NCI-H524 treated with DMSO at 0.1 percent for 48 hours (cell line): ENCODE data around the gene CYLD.

Source experiments
- DNase-seq: peaks from one replicate; lab custom pipeline; 2025; lab: John Stamatoyannopoulos, UW

The CYLD gene

DNA sequence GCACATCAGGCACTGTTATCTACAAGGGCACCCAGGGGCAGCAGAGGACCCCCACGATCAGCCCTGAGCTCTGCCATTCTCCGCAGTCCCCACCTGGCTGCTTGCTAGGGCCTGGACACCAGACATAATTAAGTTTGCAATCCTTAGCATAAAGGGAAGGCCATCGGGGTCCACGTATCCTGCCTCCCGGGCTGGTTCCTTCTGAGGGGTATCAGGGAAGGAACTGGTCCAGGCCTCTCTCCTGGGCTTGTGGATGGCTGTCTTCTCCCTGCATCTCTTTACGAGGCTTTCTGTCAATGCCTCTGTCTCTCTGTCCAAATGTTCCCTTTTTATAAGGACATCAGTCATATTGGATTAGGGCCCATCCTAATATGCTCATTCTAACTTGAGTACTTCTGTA, 77.8 kb downstream of the CYLD start:
- no peak for DNase-seq

DNA sequence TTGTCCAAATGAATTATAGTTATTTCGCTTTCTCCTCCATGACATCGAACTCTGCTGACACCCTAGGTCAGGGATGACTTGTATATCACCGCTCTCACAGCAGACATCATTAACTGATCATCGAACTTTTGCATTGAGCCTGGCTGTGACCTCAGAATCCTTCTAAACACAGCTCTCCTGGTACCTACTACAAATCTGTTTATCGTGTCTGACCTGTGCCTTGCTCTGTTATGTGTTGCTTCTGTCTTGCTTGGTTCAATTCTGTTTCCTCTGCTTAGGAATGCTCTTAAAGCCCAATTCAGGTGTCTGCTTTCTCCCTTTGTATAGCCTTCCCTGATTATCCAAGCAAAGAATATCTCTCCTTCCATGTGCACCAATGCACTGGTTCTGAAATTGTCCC, 78.3 kb downstream of the CYLD start:
- no peak for DNase-seq

DNA sequence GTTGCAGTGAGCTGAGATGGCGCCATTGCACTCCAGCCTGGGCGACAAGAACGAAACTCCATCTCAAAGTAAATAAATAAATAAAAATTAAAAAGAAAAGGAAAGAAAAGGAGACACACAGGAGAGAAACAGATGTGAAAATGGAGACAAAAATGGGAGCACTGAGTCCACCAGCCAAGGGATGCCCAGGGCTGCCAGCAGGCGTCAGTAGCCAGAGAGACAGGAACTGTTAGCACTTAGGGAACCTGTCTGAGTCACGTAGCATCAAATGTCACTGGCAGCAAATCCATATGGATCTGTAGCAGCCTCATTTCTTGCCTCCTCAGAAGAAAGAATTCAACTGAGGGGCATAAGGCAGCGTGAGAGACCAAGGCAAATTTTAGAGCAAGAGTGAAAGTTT, 79.7 kb downstream of the CYLD start:
- DNase-seq: no peak

DNA sequence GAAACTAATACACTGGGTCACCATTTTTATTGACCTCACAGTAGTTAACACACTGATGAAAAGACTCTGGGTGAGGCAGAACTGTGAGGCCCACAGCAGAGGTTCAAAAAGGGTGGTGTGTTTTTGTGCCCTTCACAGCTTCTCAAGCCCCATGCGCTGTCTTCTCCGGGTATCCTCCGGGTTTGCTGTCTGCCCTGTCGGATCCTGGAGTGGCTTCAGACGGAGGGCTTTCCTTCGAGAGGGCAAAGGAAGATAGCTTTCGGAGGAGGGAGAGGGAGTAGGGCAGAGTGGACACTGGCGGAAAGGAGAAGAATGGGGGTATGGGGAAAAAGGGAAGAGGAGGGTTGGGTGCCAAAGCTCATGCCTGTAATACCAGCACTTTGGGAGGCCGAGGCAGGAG, 80.8 kb downstream of the CYLD start:
- DNase-seq: no peak

DNA sequence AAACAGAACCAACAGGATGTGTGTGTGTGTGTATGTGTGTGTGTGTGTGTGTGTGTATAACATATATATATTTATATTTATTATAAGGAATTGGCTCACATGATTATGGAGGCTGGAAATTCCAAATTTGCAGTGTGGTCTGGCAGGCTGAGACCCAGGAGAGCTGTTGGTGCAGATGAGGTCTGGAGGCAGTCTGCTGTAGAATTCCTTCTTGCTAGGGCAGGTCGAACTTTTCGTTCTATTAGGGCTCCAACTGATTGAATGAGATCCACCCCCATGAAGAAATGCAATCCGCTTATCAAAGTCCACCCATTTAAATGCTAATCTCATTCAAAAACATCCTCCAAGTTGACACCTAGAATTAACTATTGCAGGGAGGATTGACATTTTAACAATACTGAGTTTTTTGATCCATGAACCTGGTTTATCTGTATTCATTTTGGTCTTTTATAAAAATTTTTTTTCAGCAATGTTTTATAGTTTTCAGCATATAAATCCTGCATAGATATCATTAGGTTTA, 85.0 kb downstream of the CYLD start:
- no peak for DNase-seq

GRCh38 chr16:50828164-50828702, 86.3 kb downstream of the CYLD start:
- no peak for DNase-seq

DNA sequence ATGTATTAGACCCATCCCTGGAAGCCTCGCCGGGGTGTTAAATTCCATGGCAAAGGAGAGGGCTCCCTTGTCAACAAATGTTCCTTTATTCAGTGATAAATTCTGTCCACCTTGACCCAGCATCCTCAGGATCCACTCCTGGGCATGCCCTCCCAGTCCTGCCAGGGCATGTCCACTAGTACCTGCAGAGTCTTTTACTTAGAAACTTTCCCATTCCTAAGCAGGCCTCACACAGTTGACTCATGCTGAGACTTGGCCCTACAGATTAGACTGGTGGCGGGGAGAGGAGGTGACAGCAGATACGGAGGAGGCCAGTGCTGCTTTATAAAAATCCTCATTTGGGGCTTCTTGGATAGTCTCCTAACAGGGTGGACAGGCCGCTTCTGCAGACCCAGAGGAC, 88.8 kb downstream of the CYLD start:
- DNase-seq: no peak

DNA sequence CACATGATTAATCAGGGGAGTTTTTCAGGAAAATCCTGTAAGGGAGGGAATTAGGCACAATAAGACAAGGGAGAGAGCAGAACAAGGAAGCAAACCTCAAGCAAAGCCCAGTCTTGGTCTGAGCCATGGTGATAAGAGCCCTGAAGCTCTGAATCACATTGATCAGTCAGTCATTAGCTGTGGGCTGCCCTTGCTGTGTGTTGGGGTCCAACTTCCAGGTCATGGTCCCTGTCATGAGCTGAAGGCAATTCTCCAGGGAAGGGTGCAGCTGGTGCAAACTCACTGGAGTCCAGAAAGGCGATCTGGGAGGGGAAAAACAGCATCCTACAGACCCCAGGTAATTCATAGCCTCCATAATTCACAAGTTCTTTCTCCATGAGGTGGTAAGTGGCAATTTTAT, 89.9 kb downstream of the CYLD start:
- DNase-seq: no peak

DNA sequence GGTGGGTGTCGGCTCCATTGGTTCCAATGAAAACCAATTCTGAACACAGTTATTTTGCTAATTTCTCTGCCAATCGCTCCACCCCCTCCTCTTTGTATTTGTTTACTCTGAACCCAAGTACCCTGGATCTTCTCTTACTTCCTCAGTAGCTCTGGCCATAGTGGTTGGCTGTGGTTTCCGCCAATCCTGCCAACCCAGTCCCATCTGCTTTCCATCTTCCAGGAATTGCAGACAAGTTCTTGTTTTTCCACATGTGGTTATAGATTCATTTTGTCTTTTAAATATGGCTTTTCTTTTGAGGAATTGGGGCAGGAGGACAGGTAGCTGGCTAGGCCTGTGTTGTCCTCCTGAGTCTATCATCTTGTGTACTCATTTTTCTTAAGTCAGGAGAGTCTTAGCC, 92.0 kb downstream of the CYLD start:
- DNase-seq: no peak

GRCh38 chr16:50834701-50835100, 92.8 kb downstream of the CYLD start:
- DNase-seq: no peak

DNA sequence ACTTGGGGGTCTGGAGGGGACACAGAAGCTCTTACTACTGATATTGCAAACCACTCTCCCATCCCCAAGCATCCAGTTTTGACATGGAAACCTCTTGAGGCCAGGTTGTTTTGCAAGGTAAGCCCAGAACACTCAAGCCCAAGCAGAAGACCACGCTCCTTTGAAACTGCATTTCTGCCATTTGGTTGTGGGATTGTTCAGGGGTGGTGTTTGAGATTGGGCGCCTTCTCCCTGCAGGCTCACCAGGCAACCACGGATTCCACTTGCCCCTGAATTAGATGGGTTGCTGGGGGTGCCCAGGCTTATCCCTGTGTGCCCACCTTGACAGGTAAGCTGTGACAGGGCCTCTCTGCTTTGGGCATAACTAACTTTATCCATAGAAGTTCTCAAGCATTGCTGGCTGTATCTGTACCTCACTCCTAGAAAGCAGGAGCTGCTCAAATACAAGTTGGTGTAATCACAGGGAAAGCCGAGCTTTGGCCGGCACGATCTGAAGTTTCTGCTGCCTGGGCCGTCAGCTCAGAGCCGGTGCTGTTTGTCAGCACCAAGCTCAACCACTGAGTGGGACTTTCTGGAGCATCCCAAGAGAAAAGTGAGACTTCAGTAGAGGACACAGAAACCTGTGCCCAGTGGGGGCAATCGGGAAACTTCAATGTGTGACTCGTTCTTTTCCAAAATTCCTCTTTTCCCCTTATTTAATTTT, 93.6 kb downstream of the CYLD start:
- DNase-seq: no peak

DNA sequence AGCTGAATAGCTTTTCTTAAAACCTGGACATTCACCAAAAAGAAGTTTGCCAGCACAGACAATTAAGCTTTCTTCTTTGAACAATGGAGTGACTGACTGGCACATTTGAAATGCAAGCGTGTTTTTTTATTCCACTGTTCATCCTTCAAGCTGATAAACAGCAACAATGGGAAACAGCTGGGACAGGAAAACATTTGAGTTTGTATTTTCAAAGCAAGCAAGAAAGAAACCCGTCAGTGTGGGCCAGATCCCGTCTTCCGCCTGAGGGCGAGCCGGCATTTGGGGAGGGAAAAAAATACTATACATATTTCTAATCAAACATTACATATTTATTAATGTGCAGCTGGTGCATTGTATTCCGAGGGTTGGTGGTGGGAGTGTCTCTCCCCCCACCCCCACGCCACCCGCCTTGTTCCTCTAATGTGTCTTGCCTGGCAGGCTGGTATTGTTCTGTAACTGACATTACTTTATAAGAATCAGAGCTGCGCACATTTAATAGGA, 94.3 kb downstream of the CYLD start:
- DNase-seq: no peak

DNA sequence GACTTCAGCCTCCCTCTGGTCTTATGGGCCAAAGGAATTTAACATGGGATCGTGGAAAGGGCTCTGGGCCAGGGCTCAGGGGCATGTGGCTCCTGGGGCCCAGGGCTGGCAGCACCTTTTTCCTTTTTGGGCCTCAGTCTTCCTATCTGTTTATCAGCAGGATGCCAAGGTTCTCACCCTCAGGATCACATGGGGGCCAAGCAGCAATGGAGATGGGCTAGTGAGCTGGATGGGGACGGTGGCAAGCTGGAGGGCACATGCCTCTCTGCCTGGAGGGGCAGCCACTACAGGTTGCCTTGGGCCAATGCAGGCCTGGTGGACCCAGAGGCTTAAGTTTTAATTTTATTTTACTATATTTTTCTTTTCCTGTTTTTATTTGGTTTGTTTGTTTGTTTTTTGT, 95.4 kb downstream of the CYLD start:
- DNase-seq: no peak

- DNase-seq: no peak
Measured at GRCh38 chr16:50838165-50838564, 96.3 kb downstream of the CYLD start.

GRCh38 chr16:50838885-50839284, 97.0 kb downstream of the CYLD start:
- no peak for DNase-seq

- no peak for DNase-seq
Measured at GRCh38 chr16:50839356-50839755, 97.5 kb downstream of the CYLD start.

- no peak for DNase-seq
Measured at GRCh38 chr16:50839920-50840729, 98.2 kb downstream of the CYLD start.

- no peak for DNase-seq
Measured at GRCh38 chr16:50841081-50841886, 99.4 kb downstream of the CYLD start.

GRCh38 chr16:50842013-50842505, 100.2 kb downstream of the CYLD start:
- no peak for DNase-seq

DNA sequence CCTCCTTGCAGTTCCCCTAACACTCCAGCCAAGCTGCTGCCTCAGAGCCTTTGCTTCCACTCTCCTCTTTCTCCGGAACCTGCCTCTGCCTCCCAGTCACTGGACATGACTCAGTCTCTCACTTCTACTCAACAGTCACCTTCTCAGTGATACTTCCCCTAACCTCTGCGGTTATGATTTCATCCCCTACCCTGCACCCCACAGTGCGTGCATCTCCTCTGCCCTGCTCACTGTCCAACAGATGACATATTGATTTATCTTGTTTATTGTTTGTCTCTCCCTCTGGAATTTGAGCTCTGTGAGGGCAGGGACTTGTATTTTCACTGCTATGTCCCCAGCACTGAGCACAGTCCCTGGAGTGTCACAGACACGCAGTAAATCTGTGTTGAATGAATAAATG, 100.7 kb downstream of the CYLD start:
- DNase-seq: no peak

GRCh38 chr16:50844840-50845239, 103.0 kb downstream of the CYLD start:
- DNase-seq: no peak

DNA sequence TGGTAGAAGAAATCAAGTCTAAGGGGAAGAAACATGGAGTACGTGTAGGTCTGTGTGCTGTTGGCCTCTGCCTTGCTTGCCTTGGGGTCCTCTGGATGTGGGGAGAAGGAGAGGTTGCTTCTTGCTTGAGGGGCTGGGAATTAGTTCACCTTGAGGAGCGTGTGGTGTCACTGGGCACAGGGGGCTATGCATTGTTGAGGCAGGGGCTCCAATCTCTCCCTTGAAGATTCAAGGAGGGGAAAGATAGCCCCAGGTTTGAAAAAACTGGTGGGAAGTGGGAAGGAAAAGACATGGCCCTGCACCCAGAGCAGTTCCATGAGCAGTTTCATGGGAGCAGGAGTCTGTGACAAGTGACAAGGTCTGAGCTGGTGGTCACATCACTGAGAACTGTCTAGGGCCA, 103.4 kb downstream of the CYLD start:
- no peak for DNase-seq
